GM12891 (cell line): ENCODE data around the gene EPB41.
"Not testable (repeated sequence)": the region's sequence is repeated elsewhere in the genome, so short reads cannot be mapped to it uniquely, and the experiment has no call there.

Source experiments
- DNase-seq: peaks from one replicate; pipeline ENCODE4 v3.0.0; 2011; ENCODE audit warnings: low spot score; ENCODE audit not compliant: insufficient read length
- FAIRE-seq: peaks from 2 replicates; lab custom pipeline; 2011; peaks lifted over from hg19 to GRCh38; lab: Jason Lieb, UNC
- PAX5 ChIP-seq: IDR thresholded peaks from 2 replicates; pipeline ENCODE4 v1.6.1; 2011; ENCODE audit warnings: low read length, moderate library complexity, mild to moderate bottlenecking; ENCODE audit not compliant: insufficient read depth, severe bottlenecking
- POLR2A ChIP-seq: IDR thresholded peaks from 2 replicates; pipeline ENCODE4 v1.6.1; 2011; ENCODE audit warnings: low read depth, low read length, control low read depth
- POLR2AphosphoS5 ChIP-seq: IDR thresholded peaks from 2 replicates; pipeline ENCODE4 v1.6.1; 2011; ENCODE audit warnings: low read depth, low read length, control low read depth
- POU2F2 ChIP-seq: IDR thresholded peaks from 2 replicates; pipeline ENCODE4 v1.6.1; 2011; ENCODE audit warnings: low read depth, mild to moderate bottlenecking, control low read depth, low read length, moderate library complexity
- SPI1 ChIP-seq: IDR thresholded peaks from 2 replicates; pipeline ENCODE4 v1.6.1; 2011; ENCODE audit warnings: low read depth, low read length, control low read depth
- TAF1 ChIP-seq: IDR thresholded peaks from 2 replicates; pipeline ENCODE4 v1.6.1; 2011; ENCODE audit warnings: low read depth, low read length, control low read depth

Gene EPB41

DNA sequence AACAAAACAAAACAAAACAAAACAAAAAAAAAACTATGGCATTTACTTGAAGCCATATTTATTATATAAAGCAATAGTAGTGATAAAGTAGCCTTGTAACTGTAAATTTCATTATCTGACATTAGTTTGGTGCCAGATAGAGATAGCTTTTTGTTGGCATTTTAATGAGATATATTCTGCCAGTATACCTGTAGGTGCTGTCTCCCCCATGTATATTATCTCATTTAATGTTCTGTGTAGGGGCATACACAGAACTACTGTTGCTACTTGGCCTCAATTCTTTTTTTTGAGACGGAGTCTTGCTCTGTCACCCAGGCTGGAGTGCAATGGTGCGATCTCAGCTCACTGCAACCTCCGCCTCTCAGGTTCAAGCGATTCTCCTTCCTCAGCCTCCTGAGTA lies 141.9 kb downstream of the EPB41 start:
- no peak for TF ChIP-seq POU2F2
- no peak for TF ChIP-seq POLR2AphosphoS5
- TF ChIP-seq POLR2A, result no peak
- TF ChIP-seq SPI1, result no peak
- no peak for TF ChIP-seq TAF1
- TF ChIP-seq PAX5, result no peak
- no peak for DNase-seq
- no peak for FAIRE-seq

DNA sequence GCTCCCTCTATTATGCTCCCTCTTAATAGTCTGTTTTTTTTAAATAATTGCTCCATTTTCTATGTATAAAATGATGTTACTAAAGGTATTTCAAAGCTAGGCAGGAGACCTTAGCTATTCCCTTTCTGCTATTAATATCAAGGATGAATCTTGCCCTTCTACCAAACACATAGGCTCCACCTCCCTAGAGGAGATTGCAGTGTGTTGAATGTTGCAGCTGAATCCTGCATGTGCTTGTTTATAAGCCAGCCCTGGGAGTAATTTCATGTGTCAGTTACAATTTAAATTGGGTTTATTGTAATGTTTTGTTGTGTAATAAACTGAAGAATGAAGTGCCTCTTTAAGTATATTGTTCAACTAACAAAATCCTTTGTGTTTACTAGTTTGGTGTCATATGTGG lies 143.3 kb downstream of the EPB41 start:
- DNase-seq (no peak), FAIRE-seq (peak; percentile 33)
- TF ChIP-seq SPI1 (no peak), POLR2AphosphoS5 (no peak), TAF1 (no peak), POLR2A (no peak), POU2F2 (no peak)

DNA sequence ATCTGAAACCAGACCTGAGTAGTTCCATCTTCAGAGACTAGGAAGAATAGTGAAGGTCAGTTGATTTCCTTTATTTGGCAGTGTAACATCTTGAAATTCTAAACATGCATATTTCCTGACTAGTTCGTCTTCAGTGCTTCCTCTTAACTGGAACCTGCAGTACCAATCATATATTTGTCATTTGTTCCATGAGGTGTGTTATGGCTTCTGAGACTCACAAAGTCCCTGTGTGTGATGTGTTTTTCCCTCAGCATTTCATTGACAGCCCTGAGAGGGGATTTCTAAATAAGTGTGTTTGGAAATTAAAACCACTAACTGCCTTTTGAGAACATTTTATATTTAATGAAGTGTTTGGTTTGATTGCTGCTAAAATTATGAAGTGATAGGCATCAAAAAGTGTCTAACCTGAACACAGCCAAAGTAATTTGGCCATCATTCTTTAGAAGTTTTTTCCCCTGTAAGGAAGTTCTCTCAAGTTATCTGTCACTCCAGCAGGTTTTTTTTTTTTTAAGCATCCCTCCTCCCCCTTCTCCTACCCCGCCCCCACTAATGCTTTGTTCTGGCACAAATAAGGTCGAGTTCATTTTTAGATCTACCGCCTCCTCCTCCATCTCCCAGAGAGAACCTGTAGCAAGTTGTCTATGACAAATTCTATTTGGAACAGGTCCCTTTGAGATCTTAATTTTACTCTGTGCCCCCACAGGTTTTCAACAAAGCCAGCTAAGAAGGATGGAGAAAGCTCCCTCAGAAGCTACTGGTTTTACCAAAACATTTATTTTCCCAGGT lies 148.0 kb downstream of the EPB41 start:
- no peak for DNase-seq
- TF ChIP-seq POU2F2, result no peak
- no peak for TF ChIP-seq SPI1
- no peak for FAIRE-seq

DNA sequence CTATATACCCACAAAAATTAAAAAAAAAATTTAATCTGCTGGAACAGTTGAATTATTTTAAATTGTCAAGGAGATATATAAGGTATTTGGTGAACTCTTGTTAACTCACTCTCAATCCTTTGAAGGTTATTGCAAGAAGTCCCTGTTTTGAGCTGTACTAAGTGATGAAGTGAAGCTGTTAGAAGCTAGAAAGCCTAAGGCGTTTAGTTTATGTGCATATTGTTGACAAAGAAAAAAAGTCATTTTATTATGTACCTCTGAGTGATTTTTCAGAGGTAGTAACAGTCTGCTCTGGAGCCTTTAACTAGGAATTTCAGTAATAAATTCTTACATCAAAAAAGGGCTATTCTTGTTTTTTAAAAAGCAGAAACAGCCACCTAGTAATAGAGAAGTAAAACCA lies 149.7 kb downstream of the EPB41 start:
- DNase-seq, result no peak
- TF ChIP-seq TAF1, result no peak
- no peak for TF ChIP-seq SPI1
- FAIRE-seq, result no peak

DNA sequence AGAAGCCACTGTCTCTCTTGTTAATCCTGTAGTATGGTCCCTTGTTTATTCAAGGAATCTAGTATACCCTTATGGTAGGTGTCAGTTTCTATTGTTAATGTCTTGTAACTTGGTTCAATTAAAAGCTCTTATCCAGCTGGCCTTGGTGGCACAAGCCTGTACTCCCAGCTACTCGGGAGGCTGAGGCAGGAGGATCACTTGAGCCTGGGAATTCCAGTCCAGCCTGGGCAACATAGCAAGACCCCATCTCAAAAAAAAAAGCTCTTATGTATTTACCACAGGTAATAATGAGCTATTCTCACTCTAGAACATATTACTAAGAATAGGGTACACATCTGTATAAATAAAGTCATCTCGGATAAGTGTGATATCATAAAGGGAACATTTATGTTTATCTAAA lies 162.8 kb downstream of the EPB41 start:
- TF ChIP-seq TAF1, result no peak
- TF ChIP-seq POLR2A, result no peak
- no peak for TF ChIP-seq PAX5
- no peak for TF ChIP-seq POLR2AphosphoS5
- TF ChIP-seq SPI1, result no peak
- no peak for TF ChIP-seq POU2F2
- FAIRE-seq, result no peak
- no peak for DNase-seq

DNA sequence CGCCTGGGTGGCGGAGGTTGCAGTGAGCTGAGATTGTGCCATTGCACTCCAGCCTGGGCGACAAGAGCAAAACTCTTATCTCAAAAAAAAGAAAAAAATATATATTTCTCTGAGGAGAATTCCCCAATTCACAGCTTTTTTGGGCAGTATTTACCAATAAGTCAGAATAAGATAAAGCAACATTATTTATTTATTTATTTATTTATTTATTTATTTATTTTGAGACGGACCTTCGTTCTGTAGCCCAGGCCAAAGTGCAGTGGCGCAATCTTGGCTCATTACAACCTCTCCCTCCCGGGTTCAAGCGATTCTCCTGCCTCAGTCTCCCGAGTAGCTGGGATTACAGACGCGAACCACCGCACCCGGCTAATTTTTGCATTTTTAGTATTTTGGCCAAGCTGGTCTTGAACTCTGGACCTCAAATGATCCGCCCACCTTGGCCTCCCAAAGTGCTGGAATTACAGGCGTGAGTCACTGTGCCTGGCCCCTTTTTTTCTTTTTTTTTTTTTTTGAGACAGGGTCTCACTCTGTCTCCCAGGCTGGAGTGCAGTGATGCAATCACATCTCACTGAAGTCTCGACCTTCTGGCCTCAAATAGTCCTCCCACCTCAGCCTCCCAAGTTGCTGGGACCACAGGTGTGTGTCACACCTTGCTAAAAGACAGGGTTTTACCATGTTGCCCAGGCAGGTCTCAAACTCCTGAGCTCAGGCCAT lies 165.7 kb downstream of the EPB41 start:
- FAIRE-seq, DNase-seq: not testable (repeated sequence)

DNA sequence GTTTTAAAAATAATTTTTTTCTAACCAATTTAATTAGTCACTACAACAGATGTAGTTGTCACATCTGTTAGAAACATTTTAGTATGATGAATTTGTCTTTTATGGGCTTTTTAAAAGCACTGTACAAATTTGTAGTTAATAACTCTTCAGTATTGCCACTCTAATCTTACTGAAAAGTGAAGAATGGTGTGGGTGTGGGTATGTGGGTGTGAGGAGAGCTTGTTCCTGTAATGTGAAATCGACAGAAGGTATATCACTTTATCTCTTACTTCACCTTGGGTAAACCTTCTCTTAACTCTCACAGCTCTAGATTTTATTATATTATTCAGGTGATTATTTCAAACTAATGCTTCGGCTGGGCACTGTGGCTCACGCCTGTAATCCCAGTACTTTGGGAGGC lies 166.8 kb downstream of the EPB41 start:
- no peak for DNase-seq
- FAIRE-seq, result no peak
- TF ChIP-seq POLR2AphosphoS5 (no peak), POLR2A (no peak), POU2F2 (no peak), SPI1 (no peak), PAX5 (no peak), TAF1 (no peak)

DNA sequence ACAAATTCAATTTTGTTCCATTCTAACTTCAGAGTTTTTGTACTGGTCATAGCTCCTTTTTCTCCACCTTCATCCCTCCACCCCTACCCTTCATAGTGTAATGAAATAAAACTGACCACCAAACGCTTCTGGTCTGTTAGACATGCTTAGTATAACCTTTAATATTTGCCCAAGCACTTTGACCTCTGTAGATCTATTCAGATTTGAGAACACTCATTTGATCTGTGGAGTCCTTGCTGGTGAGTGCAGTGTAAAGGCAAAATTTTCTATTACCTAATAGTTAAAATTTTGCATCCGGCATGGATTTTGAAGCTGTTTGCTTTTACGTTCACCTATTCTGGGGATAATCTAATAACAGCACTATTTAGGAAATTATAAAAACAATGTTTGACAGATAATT lies 168.2 kb downstream of the EPB41 start:
- FAIRE-seq, result no peak
- no peak for DNase-seq

DNA sequence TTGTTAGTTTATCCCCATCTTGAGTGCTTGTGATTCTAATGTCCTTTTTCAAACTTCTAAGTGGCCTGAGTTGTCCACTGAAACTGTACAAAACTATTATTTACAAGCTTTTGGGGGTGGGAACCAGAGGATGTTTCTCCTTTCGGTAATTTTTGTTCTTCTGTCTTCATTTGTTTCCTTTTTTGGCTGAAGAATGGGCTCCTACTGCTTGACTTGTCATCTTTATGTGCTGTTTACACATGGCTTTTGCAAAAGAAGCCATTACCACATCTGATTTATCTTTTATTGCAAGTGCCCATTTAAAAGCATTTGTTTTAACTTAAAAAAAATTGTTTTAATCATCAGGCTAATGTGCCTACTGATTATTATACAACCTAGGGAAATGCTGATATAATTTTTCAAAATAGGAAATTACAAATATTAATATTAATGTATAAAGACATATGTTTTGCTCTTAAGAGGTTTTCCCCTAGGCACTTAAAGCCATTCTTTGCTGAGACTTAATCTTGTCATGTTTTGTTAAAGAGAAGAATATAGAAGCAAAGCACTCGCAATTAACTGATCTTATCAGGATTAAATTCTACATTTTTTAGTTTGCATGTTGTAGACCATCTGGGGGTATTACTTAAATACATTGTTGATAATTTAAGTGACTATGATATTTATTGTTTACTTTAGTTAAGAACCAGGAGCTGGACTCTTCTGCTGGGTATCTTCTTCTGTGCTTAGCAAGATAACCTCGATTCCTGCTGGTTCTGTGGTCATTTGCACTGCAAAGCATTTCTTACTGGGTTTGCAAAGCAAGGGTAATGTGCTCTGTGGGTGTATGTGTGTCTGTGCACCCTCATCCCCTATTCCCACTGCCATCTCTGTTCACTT lies 169.2 kb downstream of the EPB41 start:
- TF ChIP-seq POLR2AphosphoS5 (no peak), PAX5 (no peak), POU2F2 (no peak), TAF1 (no peak), SPI1 (no peak), POLR2A (no peak)
- FAIRE-seq (no peak), DNase-seq (no peak)

More for the DNA sequence above, 168.2 kb downstream of the EPB41 start:
- no peak for TF ChIP-seq POLR2A
- no peak for TF ChIP-seq TAF1
- no peak for TF ChIP-seq POLR2AphosphoS5
- no peak for TF ChIP-seq SPI1
- TF ChIP-seq PAX5, result no peak
- no peak for TF ChIP-seq POU2F2

DNA sequence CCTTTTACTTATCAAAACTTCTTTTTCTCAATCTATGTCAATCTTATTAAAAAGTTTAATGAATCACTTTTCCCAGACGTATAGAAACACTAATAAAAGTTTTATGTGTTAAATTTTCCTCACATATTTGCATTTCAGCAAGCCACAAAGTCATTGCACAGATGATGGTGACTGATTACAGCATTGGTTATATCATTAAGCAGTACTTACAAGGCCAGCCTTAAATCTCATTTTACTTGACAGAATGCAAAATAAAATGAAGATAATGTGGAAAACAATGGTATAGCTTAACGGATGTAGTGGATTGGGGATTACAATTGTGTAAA lies 169.8 kb downstream of the EPB41 start:
- no peak for FAIRE-seq
- no peak for TF ChIP-seq POLR2A
- TF ChIP-seq PAX5, result no peak
- no peak for TF ChIP-seq TAF1
- TF ChIP-seq POU2F2, result no peak
- TF ChIP-seq POLR2AphosphoS5, result no peak
- no peak for TF ChIP-seq SPI1
- DNase-seq, result no peak
